ENCODE measurements around the gene ARHGAP18.

DNA sequence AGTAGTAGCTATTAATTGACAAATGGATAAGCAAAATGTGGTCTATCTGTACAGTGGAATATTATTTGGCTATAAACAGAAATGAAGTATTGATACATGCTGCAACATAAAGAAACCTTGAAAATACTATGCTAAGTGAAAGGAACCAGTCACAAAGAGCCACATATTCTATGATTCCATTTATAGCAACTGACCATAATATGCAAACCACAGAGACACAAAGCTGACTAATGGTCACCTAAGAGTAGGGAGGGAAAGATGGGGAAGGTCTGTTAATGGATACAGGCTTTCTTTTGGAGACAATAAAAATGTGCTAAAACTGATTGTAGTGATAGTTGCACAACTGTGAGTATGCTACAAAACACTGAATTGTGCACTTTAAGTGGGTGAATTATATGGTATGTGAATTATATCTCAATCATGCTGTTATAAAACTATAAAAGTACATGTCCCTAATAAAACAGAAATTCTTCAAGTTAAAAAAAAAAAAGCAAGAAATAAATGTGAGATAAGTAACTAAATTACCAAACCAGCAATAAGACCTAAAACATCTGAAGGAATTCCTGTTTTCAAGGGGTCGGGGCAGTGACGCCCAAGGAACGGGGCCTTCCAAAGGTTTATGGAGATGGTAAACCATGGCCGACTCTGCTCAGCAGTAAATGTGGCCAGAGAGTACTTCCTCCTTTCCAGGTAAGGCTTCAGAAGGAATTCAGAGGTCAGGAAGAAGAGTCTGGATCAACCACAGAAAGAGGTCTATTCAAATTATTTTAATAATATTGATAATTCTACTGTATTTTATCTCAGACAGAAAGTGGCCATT lies 75.4 kb downstream of the ARHGAP18 start:
- TF ChIP-seq CTCF (IDR thresholded peaks at IDR 0.05; ENCODE audit: low read depth, low read length, missing input control) (no peak), RAD21 (IDR thresholded peaks at IDR 0.05) (no peak), GABPA (IDR thresholded peaks at IDR 0.05 in 1 of 2, conservative IDR thresholded peaks at IDR 0.05 in 1 of 2) (no peak), HNF4G (IDR thresholded peaks at IDR 0.05) (no peak), YY1 (IDR thresholded peaks at IDR 0.05) (no peak), EGR1 (IDR thresholded peaks at IDR 0.05; ENCODE audit: low read depth in 2 of 2) (no peak), TAF1 (conservative IDR thresholded peaks at IDR 0.05) (no peak), REST (IDR thresholded peaks at IDR 0.05) (no peak), SP1 (IDR thresholded peaks at IDR 0.05) (no peak), JUND (IDR thresholded peaks at IDR 0.05) (no peak)
- TF ChIP-seq, protein P1, sequence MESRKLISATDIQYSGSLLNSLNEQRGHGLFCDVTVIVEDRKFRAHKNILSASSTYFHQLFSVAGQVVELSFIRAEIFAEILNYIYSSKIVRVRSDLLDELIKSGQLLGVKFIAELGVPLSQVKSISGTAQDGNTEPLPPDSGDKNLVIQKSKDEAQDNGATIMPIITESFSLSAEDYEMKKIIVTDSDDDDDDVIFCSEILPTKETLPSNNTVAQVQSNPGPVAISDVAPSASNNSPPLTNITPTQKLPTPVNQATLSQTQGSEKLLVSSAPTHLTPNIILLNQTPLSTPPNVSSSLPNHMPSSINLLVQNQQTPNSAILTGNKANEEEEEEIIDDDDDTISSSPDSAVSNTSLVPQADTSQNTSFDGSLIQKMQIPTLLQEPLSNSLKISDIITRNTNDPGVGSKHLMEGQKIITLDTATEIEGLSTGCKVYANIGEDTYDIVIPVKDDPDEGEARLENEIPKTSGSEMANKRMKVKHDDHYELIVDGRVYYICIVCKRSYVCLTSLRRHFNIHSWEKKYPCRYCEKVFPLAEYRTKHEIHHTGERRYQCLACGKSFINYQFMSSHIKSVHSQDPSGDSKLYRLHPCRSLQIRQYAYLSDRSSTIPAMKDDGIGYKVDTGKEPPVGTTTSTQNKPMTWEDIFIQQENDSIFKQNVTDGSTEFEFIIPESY (IDR thresholded peaks at IDR 0.05) = no peak
- TF ChIP-seq, protein P2, sequence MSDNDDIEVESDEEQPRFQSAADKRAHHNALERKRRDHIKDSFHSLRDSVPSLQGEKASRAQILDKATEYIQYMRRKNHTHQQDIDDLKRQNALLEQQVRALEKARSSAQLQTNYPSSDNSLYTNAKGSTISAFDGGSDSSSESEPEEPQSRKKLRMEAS (IDR thresholded peaks at IDR 0.05) = no peak

Data from liver (tissue), 3 donors.